NOMO-1 treated with DMSO at 0.1 percent for 48 hours (cell line): Measurements from ENCODE around the gene NTM.

Experiments
- DNase-seq: peaks from one replicate; lab custom pipeline; 2025; ENCODE audit not compliant: unreplicated experiment; lab: John Stamatoyannopoulos, UW

NTM gene

DNA sequence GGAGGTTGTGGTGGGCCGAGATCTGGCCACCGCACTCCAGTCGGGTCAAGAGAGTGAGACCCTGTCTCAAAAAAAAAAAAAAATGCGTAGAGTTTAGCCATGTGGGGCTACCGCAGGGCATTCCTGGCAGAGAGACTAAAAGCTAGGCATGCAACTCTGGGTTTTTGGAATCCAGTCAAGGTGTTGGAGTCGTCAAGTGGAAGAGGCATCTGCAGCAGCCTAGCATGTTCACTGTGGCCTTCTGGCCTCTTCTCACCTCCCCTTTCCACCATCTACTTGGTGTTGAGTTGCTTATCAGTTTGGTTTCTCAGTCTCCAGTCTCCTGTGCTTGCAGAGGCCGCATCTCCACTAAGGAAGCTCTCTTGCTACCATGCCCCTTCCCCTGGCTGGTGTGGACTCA, 572.5 kb downstream of the NTM start:
- no peak for DNase-seq

DNA sequence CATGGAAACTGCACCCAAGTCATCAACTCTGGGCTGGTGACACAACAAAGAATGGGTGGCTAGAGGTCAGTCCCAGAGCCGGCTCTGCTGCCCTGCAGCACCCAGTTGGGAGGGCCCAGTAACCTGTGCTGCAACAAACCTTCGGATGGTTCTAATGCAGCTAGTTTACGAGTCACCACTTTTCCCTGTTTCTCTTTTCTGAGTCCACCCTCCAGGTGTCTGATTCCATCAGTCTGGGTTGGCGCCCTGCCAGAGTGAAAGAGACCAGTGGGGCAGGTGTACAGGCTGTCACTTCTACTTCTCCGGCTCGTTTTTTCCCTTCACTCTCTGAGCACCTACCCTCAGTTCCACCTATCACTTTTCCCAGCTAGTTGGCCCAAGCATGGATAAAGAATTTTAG, 572.9 kb downstream of the NTM start:
- DNase-seq, result no peak

DNA sequence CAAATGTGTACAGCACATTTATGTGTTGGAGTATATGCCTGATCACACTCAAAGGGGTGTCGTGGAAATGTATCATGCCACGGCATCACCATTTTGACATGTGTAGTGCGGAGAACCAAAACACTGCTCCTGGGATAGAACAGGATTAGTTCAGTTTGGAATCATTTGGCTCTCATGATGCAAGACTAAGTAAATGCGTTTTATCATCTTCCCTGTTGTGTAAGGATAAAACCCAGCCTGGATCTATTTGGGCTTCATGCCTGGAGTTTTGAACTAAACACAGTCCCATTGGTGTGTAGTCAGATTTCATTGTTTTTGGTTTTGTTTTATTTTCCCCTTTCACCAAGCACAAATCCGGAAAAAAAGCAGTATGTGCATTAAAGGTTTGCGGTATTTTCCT, 574.3 kb downstream of the NTM start:
- DNase-seq, result no peak

DNA sequence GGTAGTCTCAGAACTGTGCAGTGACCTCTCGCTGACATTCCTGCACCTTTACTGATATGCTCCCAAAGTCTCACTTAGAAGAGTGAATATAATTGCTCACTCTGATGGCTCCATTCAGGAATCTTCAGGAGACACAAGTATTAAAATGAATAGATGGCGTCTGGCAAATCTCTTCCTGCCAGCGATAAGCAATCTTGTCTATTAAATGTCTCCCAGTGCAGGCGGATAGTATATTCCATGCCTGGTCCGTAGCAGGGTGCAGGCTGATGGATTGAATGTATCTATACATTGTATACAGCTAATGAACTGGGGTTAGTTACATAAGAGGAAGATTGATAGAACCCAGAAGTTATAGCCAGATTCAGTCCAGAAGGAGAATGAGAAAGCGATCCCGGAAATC, 575.3 kb downstream of the NTM start:
- no peak for DNase-seq

DNA sequence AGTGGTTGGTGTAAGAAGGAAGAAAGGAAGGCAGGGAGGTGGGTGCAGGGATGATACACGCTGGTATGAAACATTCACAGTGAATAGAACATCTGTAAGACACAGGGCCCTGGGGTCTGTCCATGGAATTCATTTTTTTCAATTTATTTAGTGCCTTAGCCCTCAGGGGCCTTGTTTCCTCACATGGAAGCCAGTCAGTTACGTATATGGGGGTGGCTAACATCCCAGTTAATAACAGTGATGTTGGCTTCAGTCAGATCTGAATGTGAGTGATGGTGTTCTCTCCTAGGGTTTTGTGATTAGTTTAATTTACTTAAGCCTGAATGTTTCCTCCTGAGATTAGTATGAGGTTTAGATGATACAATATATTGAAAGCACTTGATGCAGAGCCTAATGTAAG, 577.1 kb downstream of the NTM start:
- DNase-seq, result no peak

DNA sequence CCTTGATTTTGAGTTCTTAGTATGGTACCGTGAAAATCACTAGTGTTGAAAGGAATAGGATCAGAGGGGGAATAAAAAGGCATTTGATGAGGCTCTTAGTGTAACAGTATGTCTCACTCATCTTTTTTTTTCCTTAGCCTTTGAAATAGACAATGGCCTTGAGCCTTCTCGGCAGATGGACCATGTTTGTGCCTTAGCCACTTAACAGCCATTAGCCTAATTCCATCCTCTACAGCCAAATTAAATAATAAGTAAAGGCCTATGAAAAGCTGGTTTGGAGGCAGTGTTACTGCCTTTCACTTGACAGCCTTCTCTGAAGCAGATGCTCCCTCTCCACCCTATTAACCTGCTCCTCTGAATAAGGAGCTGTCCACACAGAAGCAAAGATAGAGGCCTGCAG, 580.7 kb downstream of the NTM start:
- DNase-seq, result no peak

DNA sequence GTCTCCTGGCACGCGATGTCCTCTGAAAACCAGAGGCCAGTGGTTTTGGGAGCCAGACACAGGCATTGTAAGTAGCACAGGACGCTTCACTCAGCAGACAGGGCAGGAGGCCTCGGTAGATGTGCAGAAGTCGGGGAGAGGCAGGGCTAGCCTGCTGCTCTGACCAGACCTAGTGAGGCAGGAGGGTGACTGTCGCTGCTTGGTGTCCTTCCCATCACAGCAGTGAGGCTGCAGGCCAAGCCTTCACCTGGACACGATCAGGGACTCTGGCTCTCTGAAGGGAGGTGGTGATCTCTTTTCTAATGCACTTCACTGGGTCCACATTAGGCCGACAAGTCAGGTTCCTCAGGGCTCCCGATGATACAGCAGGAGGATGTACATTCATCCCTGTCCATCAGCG, 583.7 kb downstream of the NTM start:
- no peak for DNase-seq

DNA sequence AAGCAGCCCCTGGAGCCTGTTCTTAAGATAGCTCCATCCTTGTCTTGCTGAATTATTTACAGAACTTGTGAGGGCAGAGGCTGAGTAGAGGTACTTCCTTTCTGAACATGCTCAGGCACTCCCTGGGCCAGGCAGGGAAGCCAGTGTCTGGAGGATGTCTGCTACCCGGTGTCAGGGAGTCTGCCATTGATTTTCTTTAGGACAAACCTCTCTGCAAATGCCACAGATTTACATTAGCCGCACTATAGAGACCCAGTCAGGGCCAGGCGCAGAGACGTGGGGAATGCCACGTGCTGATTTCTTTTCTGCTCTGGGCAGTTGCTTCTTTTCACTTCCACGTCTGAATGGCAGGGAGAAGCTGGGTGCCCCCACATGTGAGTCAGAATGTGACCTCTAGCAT, 585.5 kb downstream of the NTM start:
- DNase-seq, result no peak

DNA sequence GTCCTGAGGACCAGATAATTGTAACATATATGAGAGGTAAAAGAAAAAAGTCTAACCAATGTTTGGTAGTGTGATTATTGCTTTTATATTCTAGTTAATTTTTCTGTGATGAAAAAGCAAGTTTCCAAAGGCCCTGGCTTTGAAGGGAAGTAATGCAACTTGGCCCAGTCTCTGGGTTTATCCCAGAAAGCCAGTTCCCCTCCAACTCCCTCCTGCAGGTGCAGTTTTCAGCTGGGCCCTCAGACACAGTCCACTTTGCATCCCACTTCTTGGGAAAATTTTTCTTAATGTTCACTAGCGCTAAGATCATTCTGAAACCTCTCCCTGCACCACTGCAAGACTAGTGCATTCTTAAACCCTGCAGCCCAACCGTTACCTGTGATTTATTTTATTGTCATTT, 586.8 kb downstream of the NTM start:
- no peak for DNase-seq

DNA sequence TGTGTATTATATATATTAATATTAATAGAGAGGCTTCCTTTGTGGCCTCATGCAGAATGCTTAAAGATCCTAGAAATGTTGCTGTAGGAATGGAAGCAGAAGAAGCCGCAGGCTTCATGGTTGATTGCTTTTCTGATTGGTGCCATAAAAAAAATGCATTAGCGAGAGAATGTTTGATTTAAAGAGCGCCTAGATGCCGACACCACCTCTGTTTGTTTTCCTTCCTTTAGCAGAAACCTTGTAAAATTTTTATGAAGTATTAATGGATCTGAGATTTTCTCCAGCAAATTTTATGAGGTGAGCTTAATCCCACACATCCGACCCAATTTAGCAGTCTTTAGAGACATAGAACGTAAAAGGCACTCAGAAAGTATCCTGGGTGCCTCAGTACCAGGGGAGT, 587.5 kb downstream of the NTM start:
- DNase-seq, result no peak

DNA sequence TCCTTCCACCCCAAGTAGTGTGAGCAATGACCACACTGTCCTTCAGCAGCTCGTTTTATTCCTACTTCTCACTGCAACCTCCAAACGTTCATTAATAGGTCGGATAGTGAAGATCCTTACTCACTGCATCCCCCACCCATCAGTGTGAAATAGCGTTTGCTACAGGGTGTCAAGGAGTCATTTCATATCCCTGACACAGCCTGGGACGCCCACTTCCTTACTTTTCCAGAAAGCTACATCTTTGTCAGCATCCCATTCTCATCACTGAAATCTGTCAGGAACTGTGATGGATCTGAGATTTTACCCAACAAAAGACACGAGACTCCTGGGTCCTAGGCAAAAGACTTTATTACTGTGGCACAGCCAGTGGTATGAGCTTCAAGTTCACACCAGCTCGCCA, 592.4 kb downstream of the NTM start:
- DNase-seq, result no peak

DNA sequence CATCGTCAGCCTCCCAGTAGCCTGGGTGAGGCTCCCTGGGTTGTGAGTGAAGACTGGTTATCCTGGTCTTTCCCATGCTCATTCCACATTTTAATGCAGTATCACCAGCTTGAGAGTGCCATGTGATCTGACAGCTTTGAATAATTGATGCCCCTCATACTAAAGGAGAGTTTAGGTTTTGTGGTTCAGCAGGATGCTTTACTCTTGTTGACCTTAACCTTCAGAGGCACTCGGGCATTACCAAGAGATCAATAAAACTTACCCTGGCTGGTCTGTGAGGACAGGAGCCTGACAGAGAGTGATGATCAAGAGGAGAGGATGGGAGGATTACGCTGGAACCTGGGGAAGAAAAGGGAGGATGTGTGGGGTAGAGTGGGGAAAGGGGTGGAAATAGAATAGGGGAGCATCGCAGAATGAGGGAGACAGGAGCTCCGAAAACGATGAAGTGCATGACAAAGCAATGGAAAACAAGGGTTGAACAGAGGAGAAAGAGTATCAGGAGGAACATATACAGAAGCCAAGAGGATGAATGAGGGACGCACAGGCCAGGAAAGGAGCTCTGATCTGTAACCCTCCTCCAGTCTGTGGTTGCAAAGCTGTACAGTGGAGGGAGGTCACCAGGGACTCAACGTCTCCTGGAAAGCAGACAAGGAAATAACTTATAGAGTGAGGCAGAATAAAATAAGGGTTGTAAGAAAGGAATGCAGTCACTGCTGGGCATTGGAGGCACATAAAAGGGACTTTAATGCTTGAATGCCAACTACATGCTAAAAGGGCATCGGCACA, 594.5 kb downstream of the NTM start:
- no peak for DNase-seq

DNA sequence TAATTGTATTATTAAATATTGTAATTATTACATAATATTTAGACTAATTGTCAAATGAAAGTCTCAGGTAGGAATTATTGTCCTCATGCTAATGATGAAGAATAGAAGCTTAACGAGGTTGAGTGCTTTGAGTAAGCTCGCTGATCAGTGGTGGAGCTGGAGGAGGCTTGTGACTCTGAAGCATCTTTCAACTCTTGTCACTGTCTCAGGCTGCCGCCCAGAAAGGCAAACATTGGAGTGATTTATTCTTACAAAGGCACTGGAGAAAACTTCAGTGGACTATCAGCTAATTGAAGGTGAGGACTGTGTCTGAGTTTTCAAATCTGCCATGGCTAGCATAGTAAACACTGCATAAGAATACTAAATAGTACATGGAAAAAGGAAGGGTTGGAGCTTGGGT, 595.1 kb downstream of the NTM start:
- DNase-seq, result no peak

DNA sequence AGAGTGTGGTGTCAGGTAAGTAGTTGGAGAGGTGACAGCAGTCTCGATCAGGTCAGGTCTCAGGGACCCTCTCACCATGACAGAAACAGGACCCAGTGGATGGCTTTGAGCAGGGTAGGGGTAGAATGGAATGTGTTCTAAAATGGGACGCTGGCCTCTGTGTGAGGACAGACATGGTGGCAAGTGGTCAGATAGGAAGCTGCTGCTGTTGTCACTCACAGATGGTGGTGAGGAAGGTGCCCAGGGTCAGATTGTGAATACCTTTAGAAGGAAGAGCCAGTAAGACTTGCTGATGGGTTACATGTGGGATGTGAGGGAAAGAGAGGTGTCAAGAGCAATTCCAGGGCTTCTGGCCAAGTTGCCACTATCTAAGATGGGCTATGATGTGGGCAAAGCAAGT, 596.3 kb downstream of the NTM start:
- no peak for DNase-seq

DNA sequence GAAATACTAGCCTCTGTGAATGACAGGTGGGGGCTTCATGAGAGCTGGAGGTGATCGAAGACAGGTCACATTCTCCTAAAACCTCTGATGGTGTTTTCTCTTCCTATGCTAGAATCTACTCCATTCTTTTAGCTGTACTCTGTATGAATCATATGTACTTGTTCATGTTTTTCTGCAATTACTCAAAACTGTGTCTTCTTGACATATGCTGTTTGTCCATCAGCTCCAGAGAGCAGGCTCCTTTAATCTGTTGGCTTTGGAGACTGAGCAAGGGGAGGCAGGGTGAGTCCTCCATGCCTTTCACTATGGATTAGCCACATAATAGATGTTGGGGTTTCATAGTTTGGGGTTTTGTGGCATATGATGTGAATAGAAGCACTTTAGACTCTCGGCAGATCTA, 598.8 kb downstream of the NTM start:
- no peak for DNase-seq

DNA sequence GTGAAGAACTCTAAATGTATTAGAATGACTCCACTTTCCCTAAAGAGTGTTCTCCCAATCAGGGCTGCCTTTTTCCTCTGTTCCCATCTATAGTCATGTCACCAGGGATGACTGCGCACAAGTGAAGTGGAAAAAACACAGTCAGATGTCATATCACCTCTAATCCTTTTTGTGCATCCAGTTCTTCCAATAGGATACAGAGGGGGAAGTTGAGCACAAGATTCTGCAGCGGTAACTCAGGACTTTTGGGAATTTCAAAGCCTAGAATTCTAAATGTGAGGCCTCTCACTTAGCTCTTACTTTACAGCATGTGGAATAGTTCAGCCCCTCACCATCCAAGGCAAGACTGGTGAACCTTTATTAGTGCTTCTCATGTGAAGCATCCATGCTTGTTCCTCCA, 602.6 kb downstream of the NTM start:
- no peak for DNase-seq

DNA sequence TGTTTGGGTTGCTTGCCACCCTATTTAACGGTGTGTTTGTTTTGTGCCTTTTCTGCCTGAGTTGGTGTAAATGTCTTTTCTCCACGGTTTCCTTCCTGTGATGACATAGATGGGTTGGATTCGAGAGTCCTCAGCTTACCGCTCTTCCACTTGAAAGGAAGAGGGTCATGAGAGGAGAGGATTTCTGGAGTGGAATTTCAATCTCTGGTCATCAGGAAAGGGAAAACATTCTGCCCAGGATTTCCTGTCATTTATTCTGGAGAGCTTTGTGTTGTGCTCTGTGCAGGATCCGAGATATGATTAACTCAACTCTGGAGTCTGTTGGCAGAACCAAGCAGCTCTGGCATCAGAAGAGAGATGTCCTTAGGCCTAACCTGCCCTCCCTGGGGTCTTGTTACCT, 605.2 kb downstream of the NTM start:
- no peak for DNase-seq

DNA sequence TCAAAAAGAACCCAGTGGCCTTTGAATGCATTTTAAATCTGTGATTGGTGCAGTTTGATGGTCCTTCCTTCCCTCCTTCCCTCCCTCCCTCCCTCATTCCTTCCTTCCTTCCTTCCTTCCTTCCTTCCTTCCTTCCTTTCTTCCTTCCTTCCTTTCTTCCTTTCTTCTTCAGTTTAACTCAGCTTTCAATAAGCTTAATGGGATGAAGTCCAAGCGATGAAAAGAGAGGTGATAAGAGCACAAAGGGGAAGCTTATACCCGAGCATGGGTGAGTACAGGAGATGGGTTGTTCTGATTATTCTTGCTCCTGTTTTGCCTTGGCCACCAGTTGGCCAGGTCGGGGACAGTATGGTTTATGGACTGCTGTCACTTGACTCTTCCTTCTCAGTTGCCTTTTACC, 605.6 kb downstream of the NTM start:
- DNase-seq, result no peak

DNA sequence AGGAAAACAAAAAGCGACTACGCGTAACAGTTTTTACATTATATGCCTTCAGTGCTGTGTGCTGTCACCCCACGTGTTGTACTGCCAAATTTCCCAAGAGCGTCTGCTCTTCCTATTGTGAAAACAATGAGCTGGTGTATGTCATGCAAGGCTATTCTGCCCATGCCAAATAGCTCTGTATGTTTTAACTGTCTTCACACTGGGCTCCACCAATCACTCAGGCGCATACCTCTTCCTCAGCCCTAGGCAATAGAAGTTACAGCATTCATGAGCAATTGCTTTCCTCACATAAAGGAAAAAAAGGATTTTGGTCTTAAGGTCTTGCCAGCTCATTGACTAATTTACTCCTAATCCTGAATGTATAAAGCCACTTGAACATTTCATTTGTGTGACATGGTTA, 606.8 kb downstream of the NTM start:
- DNase-seq, result no peak

DNA sequence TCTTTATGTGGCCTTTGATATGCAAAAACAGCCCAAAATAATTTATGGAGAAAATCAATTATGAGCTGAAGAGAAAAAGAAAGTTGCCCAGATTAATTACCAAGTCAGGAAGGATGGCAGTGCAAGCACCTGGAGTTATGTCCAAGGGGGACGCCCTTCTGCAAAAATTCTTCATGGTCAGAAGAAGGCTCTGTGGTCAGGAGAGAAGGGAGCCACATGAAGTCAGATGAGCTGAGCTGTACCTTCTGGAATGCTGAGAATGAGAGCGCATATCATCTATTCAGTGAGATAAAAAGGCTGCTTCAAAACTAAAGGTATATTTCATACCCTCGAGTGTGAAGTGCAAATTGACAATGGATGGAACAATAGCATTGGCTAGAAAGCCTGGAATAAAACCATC, 607.4 kb downstream of the NTM start:
- no peak for DNase-seq

DNA sequence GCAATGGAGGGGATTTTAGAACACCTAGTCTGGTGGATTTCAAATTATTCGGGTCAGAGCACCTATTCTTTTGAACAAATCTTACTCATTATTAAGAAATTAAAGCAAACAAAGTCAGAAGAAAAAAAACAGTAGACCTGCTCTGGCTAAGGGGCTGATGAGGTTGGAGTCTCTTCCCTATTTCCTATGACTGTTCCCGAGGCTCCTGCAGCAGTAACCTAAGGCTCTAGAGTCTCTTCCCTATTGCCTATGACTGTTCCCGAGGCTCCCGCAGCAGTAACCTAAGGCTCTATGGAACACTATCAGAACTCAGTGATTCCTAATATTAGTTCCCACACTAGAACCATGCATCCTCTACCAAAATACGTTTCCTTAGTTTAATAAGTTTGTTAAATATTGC, 607.9 kb downstream of the NTM start:
- no peak for DNase-seq

DNA sequence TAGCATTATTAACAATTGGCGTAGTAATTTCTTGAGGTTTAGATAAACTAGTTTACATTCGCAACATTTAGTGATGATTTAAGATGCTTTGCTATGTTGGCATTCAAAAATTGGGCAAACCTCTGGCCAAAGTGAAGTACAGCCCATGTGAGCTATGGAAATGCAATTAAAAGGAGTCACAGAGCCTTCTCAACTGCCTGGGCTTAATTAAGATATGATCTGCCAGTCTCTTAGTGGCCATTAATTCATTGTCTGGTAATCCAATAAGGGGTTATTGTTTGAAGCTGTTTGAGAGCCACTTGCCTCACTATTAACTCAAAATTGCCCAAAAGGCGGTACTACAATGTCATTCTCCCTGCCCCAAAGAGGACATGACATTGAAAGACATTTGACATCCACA, 608.9 kb downstream of the NTM start:
- DNase-seq, result no peak

DNA sequence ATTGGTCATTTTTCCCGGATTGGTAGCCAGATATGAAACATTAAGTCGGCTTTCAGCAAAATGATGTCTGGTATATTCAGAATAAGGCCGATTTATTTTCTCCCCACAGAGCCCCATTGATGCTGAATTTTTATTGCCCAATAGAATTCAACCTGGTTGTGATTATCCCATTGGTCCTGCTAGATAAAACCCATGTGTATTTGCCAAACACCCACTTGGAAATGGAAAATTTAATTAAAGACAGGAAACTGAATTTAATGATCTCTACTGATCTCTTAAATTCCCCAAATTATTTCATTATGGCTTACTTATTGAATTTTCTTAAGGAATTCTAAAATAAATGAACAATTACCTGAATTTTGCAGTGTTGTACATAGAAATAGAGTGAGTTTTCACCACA, 609.8 kb downstream of the NTM start:
- no peak for DNase-seq
